ENCODE measurements around the gene APC.
"Not testable (repeated sequence)": the region's sequence is repeated elsewhere in the genome, so short reads cannot be mapped to it uniquely, and the experiment has no call there.

Gene APC

DNA sequence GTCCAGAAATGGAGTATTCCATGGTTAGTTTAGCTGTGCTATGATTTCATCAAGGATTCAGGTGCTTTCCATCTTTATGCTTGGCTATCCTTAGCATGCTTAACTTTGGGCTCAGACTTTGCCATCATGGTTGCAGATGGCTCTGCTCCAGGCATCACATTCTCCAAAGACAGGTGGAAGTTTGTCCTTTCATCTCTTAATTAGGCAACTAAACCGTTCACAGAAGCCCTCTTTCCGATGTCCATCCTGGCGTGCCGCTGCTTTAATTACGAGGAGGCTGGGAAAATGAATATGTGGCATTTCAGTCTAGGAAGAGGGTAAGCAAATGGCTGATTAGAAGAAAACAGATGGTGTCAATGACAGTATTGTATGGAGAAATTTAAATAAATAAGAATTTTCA is 24.5 kb upstream of the APC start:
- DNase-seq (ENCODE audit: low read depth in 3 of 3, low spot score in 1 of 3): no peak

DNA sequence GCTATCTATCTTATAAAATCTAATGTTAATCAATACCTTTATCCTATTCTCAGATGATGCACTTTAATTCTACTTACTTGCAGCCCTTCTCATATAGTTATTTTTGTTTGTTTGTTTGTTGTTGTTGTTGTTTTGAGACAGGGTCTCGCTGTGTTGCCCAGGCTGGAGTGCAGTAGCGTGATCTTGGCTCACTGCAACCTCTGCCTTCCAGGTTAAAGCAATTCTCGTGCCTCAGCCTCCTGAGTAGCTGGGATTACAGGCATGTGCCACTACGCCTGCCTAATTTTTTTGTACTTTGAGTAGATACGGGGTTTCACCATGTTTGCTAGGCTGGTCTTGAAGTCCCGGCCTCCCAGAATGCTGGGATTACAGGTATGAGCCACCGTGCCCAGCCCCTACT is 20.8 kb upstream of the APC start:
- not testable (repeated sequence) for DNase-seq (ENCODE audit: low read depth in 3 of 3, low spot score in 1 of 3)

DNA sequence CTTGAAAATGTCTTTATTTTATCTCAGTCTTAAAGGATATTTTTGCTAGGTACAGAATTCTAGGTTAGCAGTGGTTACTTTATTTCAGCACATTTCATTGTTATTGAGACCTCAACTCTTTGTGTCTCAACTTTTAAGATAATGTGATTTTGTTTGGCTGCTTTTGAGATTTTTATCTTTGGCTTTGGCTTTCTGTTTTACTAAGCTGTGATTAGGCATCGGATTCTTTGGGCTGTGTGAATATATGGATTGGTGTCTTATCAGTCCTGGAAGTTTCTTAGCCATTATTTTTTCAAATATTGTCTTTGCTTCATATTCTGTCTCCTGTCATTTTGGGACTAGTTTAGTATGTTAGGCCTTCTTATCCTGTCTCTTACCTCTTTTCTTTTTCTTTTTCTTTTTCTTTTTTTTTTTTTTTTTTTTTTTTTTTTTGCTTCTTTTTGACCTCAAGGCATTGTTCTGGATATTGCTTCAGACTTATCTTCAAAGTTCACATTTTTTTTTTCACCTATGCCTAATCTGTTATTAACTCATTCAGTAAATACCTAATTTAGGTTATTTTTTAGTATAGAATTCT is 20.1 kb upstream of the APC start:
- no peak for DNase-seq (ENCODE audit: low read depth in 3 of 3, low spot score in 1 of 3)

DNA sequence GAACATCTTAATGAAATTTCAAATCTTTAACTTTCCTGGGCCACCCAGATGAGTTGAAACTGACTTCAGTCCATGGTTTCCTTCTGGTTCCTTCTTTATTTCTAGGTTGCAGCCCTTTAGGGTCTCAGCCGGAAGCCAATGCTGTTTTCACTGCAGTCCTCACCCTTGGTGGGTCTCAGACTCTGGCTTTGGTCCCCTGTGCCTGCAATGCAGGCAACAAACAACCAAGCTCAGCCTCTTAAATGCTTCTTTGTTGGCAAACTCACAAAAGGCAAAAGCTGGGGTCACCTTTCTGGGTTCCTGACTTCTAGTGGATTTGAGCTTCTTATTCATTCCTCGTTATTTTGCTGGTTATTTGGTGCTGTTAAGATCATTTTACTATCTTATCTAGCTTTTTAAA is 19.3 kb upstream of the APC start:
- no peak for DNase-seq (ENCODE audit: low read depth in 3 of 3, low spot score in 1 of 3)

DNA sequence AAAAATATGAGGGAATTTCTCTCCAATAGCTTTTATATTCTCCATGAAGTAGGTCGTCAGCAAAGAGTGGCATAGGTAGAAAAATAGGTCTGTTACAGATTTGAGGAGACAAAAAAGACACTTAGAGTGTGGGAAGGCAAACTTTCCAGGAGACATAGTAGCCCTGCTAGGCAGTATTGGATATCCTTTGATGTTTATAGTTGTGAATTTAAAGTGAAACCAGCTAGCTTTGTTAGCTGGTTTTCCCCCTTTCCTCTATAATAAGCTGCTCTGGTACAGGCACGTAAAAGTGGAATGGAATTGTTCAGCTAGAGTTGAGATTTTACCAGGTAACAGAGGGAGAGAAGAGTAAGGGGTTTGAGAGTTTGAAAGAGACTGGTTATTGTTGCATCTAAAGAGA is 17.1 kb upstream of the APC start:
- no peak for DNase-seq (ENCODE audit: low read depth in 3 of 3, low spot score in 1 of 3)

DNA sequence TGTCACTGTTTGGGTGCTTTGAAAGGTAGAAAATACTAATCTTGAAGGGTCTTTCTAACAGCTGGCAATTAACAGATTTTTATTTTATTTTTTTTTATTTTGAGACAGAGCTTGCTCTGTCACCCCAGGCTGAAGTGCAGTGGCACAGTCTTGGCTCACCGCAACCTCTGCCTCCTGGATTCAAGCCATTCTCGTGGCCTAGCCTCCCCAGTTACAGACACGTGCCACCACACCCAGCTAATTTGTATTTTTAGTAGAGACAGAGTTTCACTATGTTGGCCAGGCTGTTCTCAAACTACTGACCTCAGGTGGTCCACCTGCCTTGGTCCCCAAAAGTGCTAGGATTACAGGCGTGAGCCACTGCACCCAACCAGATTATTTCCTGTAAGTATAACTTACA is 12.8 kb upstream of the APC start:
- DNase-seq (ENCODE audit: low read depth in 3 of 3, low spot score in 1 of 3): no peak

DNA sequence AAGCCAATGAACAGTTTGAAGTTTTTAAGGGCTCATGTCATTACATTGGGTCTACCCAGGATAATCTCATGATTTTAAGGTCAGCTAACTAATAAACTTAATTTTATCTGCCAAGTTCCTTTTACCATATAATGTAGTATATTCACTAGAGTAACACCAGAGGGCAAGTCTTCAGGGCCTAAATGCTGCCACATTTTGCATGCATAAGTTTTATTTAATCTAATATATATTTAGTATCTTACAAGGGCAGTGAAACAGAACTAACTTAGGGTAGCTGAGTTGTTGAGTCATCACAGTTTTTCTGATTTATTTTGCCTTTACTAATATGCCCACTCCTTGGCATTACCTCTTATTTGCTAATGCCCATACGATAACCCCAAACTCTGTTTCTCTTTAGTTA is 8.1 kb upstream of the APC start:
- no peak for DNase-seq (ENCODE audit: low read depth in 3 of 3, low spot score in 1 of 3)

DNA sequence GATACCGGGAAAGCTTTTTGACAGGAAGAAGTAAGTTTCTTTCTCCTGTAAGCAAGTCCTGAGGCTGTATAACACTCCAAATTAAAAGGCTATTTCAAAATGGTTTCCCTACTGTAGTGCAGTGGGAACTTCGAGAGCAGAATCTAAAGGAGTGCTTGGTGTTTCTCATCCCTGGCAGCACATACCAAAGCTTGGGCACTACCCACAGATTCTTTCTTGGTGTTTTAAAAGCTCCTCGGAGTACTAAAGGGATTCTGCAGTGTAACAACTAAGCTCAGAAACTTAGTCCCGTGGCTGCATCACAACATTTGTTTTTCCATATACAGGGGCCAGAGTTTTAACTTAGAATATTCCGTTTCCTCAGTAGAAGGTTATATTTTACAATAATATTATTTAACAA is 5.6 kb upstream of the APC start:
- no peak for DNase-seq (ENCODE audit: low read depth in 3 of 3, low spot score in 1 of 3)

DNA sequence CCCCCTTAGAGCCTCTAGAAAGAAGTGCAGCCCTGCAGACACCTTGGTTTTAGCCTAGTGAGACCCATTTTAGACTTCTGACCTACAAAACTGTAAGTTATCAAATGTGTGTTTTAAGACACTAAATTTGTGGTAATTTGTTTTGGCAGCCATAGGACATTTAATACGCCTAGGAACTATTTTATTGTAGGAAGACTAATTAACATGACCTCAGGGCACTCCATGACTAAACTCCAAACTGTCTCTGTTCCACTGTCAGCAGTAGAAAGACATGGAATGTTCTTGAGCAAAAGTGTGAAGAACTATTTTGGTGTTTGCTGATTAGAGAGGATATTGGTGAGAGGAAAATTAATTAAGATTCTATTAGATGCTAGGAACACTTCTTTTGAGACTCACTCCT is 4.1 kb upstream of the APC start:
- DNase-seq (ENCODE audit: low read depth in 3 of 3, low spot score in 1 of 3): no peak

DNA sequence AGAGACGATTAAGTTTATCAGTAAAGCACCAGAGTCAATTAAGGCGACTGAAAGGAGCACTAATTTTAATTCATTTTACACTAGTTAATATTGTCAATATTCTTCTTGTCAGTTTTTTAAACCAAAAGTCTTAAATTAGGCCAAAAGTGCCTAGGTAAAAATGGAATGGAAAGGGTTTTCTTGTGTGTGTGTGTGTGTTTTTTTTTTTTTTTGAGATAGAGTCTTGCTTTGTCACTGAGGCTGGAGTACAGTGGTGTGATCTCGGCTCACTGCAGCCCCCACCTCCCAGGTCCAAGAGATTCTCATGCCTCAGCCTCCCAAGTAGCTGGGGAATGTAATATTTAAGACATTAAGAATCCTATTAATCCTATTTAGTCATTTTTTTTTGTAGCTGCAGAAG is 3.1 kb upstream of the APC start:
- no peak for DNase-seq (ENCODE audit: low read depth in 3 of 3, low spot score in 1 of 3)

DNA sequence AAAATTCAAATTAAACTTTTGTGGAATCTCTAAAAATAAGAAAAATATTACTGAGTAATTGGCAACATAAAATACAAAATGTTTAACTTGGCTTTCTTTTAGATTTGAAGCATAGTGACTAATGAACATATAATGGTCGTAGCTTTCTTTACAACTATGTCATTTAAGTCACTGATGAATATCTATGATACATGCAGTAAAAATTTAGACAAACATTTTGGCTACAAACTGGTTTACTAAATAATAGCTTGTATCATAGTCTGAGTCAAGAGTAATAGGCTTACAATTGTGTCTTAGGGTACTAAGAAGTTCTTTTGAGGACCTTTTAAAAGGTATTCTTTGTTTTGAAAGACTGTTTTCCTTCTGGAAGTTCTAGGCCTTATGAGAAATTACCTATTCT is 2.0 kb upstream of the APC start:
- DNase-seq (ENCODE audit: low read depth in 3 of 3, low spot score in 1 of 3): no peak

DNA sequence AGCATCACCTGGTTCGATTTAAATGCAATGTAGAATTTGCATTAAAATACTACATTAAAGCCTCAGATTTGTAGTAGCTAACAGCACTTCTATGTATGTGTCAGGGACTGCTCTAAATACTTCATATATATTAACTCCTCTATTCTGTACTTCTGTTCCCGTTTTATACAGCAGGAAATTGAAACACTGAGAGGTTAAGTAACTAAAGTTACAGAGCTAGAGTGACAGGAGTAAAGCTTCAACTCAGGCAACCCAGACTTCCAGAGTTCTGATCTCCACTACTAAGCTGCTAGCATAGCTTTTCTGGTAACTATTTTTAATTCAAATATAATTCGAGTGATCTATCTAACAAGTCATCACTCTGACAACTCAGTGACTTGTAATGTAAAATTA is 619 bp upstream of the APC start:
- no peak for DNase-seq (ENCODE audit: low read depth in 3 of 3, low spot score in 1 of 3)

DNA sequence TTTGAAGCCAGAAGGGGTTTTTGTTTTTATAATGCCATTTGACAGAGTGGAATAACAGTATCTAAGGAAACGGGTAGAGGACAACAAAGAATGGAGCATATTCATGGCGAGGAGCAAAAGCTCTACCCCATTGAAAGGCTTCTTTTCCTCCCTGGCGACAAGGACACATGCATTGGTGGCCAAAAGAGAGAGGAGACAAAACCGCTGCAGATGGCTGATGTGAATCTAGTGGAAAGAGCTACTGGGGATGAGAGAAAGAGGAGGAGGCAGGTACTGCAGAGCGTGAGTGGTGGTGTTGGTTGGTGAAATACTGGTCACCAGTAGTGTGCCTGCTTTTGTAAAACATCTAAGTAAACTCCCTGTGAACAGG is 491 bp downstream of the APC start:
- no peak for DNase-seq (ENCODE audit: low read depth in 3 of 3, low spot score in 1 of 3)

DNA sequence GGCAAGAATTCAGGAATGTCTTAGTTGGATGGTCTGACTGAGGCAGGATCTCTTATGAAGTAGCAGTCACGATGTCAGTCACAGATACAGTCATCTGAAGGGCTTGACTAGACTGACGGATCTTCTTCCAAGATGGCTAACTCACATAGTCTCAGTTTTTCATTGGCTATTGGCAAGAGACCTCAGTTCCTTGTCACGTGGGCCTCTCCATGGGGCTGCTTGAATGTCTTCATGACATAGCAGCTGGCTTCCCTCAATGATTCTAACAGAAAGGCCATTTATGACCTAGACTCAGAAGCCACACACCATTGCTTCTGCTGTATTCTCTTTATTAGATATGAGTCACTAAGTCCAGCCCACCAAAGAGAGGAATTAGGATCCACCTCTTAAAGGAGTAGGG is 4.7 kb downstream of the APC start:
- no peak for DNase-seq (ENCODE audit: low read depth in 3 of 3, low spot score in 1 of 3)

DNA sequence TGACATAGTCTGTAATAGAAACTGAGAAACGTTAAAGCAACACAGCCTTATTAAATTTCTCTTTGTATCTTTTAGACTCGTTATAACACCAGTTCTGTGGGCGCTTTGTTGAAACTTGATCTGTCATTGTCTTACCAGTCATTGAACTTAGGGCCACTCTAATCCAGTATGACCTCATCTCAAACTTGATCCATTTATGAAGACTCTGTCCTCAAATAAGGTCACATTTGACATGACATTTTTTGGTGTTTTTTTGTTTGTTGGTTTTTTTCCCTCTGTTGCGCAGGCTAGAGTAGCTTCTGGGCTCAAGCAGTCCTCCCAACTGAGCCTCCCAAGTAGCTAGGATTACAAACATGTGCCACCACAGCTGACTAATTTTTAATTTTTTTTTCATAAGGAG is 5.9 kb downstream of the APC start:
- no peak for DNase-seq (ENCODE audit: low read depth in 3 of 3, low spot score in 1 of 3)

DNA sequence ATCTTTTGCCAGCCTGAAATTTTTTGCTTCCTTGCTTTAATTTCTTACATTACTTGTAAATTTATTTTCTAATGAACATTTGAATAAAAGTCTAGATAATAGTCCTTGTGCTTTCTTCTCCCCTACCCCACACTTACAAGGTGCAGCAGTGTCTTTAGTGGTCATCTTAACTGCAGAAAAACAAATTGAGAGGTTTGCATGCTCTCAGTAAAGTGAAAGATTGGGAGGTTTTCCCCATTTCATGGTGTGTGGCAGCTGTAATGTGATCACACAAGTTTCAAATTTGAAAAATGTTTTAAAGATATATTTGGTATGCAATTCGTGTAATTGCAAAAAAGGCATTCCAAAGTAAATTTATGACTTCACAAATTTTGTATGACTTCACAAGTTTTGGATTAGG is 14.7 kb downstream of the APC start:
- no peak for DNase-seq (ENCODE audit: low read depth in 3 of 3, low spot score in 1 of 3)

DNA sequence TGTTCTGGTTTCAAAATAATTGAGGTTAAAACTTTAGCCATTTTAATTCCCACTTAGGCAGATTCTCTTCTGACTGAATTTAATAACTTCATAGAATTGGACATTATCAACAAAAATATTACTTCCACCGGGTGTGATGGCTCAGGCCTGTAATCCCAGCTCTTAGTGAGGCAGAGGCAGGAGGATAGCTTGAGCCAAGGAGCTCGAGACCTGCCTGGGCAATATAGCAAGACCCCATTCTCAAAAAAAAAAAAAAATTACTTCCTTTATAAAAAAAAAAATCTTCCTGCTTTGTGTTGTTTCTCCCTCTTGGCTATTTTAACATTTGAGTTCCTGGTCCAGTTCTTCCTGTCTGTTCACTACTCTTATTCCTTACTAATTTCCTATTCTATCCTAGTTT is 18.0 kb downstream of the APC start:
- no peak for DNase-seq (ENCODE audit: low read depth in 3 of 3, low spot score in 1 of 3)

DNA sequence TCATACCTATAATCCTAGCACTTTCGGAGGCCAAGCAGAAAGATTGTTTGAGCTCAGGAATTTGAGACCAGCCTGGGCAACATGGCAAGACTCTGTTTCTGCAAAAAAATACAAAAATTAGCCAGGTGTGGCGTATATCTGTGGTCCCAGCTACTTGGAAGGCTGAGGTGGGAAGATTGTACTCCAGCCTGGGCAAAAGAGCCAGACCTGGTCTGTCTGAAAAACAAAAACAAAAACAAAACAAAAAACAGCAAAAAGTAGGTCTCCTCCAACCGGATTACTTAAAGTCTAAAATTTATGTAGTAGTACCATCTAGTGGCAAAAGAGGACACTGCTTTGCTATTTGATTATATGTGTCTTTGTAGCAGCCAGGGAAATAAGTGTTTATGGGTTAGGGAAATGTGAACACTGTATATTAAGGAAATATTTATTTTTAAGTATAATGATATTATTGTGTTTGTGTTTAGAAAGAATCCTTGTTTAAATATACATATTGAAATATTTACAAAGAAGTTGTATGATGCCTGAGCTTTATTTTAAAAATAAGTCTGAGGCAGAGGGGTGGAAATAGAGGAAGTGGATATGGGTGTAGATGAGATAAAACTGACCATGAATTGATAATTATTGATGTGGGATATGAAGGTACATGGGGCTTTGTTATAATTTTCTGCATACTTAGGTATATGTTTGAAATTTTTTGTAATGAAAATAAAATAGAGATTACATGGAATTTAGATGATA is 20.0 kb downstream of the APC start:
- no peak for DNase-seq (ENCODE audit: low read depth in 3 of 3, low spot score in 1 of 3)

DNA sequence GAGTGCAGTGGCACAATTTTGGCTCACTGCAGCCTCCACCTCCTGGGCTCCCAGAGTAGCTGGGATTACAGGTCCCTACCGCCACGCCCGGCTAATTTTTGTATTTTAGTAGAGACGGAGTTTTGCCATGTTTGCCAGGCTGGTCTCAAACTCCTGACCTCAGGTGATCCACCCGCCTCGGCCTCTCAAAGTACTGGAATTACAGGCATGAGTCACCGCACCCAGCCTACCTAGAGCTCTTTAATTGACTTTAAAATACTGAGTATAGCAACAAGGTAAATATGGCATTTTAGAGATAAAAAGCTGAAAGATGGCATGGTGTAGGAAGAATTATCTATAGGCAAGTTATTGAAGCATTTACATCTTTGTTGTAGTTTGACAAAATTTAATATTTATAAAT is 21.0 kb downstream of the APC start:
- no peak for DNase-seq (ENCODE audit: low read depth in 3 of 3, low spot score in 1 of 3)

DNA sequence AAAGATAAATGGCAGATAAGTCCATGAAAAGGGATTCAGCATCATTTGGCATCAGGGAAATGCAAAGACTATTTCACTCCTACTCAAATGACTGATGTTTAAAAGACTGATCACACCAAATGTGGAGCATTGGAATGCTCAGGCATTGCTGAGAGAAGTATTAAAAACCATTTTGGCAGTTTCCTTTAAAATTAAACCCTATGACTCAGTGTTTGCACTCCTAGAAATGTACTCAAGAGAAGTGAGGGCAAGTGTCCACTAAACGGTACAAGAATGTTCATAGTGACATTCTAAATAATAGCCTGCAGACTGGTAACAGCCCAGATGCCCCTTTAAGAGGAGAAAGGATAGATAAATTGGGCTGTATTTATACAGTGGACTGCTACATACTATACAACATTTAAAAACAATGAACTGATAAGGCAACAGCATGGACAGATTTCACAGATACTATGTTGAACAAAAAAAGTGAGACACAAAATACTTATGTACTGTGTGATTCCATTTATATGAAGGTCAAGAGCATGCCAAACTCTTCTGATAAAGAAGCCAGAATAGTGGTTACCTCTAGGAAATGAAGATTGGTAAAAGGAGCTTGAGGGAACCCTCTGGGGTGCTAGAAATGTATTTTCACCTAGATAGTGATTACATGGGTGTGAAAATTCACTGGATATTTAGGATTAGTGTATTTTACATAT is 24.6 kb downstream of the APC start:
- DNase-seq (ENCODE audit: low read depth in 3 of 3, low spot score in 1 of 3): no peak

DNA sequence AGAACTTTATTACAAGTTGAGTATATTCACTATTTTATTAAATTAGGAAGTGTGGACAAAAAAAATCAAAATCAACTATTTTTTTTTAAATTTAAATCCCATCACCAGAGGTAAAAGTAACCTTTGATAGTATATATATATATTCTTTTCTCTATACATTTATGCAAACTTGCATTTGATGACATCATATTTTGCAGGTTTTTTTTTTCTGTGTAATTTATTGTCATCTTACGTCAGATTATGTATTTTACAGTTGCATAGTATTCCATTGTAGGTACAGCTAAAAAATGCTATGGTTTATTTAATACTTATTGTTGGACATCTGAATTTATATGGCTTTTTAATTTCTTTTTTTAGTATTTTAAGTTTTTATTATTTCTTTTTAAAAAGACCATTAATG is 25.5 kb downstream of the APC start:
- DNase-seq (ENCODE audit: low read depth in 3 of 3, low spot score in 1 of 3): no peak

DNA sequence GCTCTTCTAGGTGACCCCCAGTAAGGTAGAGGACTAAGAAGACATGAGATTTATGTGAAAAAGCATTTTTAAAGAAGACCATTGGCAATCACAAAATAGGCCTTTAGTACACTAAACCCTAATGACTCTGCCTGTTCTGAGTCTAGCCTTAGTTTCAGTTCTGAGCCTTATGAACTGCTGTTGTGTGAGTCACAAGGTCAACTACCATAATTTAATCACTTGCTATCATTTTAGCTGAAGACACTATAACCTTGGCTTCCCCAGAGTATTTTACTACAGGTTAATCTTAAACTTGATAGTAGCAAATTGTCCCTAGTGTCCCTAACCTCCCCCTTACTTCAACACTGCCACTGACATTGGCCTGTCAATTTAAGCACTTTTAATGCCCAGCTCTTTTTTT is 34.4 kb downstream of the APC start:
- DNase-seq (ENCODE audit: low read depth in 3 of 3, low spot score in 1 of 3): no peak

DNA sequence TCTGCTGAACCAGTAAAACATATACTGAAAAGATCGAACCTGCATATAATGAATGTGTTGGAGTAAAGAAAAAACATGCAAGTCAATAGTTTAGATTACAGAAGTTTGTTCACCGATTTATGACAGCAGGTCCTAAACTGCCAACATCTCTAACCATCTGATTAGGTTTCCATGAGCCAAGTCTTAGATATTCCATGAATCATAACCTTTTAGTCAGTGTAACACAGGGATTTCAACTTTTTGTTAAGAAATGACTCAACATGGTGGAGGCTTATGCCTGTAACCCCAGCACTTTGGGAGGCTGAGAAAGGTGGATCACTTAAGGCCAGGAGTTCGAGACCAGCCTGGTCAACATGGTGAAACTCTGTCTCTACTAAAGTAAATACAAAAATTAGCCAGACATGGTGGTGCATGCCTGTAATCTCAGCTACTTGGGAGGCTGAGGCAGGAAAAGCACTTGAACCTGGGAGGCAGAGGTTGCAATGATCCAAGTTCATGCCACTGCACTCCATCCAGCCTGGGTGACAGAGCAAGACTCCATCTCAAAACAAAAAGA is 38.7 kb downstream of the APC start:
- DNase-seq (ENCODE audit: low read depth in 3 of 3, low spot score in 1 of 3): no peak
